Lower lobe of right lung (tissue), 2 donors: Measurements from ENCODE around the gene NKD1. TPM values are rescaled to one million over a fixed set of nuclear protein-coding genes. Genes with fewer than 3 reads are reported as not detected.

Source experiments
- ATAC-seq, 2 donors: fragments of 200-7000 bp; cut with Tn5 transposase; one replicate each; pipeline ENCODE4 v1.9.1; 2020 to 2022; ENCODE audit warnings: mild to moderate bottlenecking in 2 of 2, moderate library complexity in 2 of 2
- DNase-seq: peaks from one replicate; pipeline ENCODE4 v3.0.0-alpha.2; 2020
- H3K27ac ChIP-seq: fragments of 200-600 bp; one replicate; pipeline ENCODE4 v1.8.0; 2022
- H3K27me3 ChIP-seq: fragments of 200-600 bp; one replicate; pipeline ENCODE4 v1.8.0; 2022; ENCODE audit warnings: low read depth
- H3K36me3 ChIP-seq: fragments of 200-600 bp; one replicate; pipeline ENCODE4 v1.8.0; 2022; ENCODE audit warnings: mild to moderate bottlenecking
- H3K4me1 ChIP-seq: fragments of 200-600 bp; one replicate; pipeline ENCODE4 v1.8.0; 2022
- H3K4me3 ChIP-seq: fragments of 200-600 bp; one replicate; pipeline ENCODE4 v1.8.0; 2022; ENCODE audit warnings: mild to moderate bottlenecking
- H3K9me3 ChIP-seq: fragments of 200-600 bp; one replicate; pipeline ENCODE4 v1.8.0; 2022
- CTCF ChIP-seq: fragments of 200-600 bp; IDR thresholded peaks from one replicate; pipeline ENCODE4 v1.8.0; 2022; ENCODE audit warnings: antibody characterized with exemption, mild to moderate bottlenecking
- intact Hi-C: fragments of 100-400 bp; cut with DNase I; formaldehyde crosslinking; loops from one replicate; pipeline ENCODE4 v1.11.0; 2022
- total RNA-seq: library from RNA; stranded (reverse); fragmentation: NEBNext Ultra II Directional; extraction: Animal tissue kit (Norgen Biotek cat#: 25700); gene quantifications from one replicate; pipeline ENCODE4 v1.2.1, GENCODE V29; 2021
- donor health status: DM: no; HTN: yes; CAD: no; lungs with severe emphysema.

The NKD1 gene
- total RNA-seq, 1 donor from 2014 or later: 30.7 TPM

- ATAC-seq: no peak
- no peak overlapping the region for H3K27ac ChIP-seq
- no peak overlapping the region for H3K4me3 ChIP-seq
- no peak for TF ChIP-seq CTCF
- no peaks in the 10 kb centered on the region for H3K27me3 ChIP-seq
- H3K9me3 ChIP-seq: no peaks in the 10 kb centered on the region
- H3K36me3 ChIP-seq: no peaks in the 10 kb centered on the region
- no peaks in the 10 kb centered on the region for H3K4me1 ChIP-seq
- intact Hi-C loops: no loop called here
- DNase-seq: no peak
Observed at GRCh38 chr16:50657241-50657640, 109.0 kb downstream of the NKD1 start.

- Histone ChIP-seq H3K4me3 (no peak overlapping the region), H3K27ac (no peak overlapping the region), H3K36me3 (no peaks in the 10 kb centered on the region), H3K4me1 (peaks cover 1% of the 10 kb centered on the region), H3K27me3 (no peaks in the 10 kb centered on the region), H3K9me3 (no peaks in the 10 kb centered on the region)
- ATAC-seq (no peak), DNase-seq (no peak)
- intact Hi-C loops: no loop called here
- TF ChIP-seq CTCF: no peak
Observed at GRCh38 chr16:50659806-50660205, 111.6 kb downstream of the NKD1 start.

- DNase-seq (no peak), ATAC-seq (no peak)
- intact Hi-C loops: no loop called here
Observed at GRCh38 chr16:50662306-50662940, 114.2 kb downstream of the NKD1 start.

GRCh38 chr16:50664270-50664669 lies 116.1 kb downstream of the NKD1 start:
- no peaks in the 10 kb centered on the region for H3K9me3 ChIP-seq
- intact Hi-C loops: no loop called here
- H3K27me3 ChIP-seq: no peaks in the 10 kb centered on the region
- no peak overlapping the region for H3K4me3 ChIP-seq
- no peaks in the 10 kb centered on the region for H3K36me3 ChIP-seq
- H3K27ac ChIP-seq: no peak overlapping the region
- DNase-seq (no peak), ATAC-seq (no peak)
- peaks cover 15% of the 10 kb centered on the region for H3K4me1 ChIP-seq
- no peak for TF ChIP-seq CTCF

More at GRCh38 chr16:50662306-50662940, 114.2 kb downstream of the NKD1 start:
- Histone ChIP-seq H3K4me3 (no peak overlapping the region), H3K4me1 (peaks cover 7% of the 10 kb centered on the region), H3K27ac (no peak overlapping the region), H3K27me3 (no peaks in the 10 kb centered on the region), H3K9me3 (no peaks in the 10 kb centered on the region), H3K36me3 (no peaks in the 10 kb centered on the region)
- TF ChIP-seq CTCF: no peak

DNA sequence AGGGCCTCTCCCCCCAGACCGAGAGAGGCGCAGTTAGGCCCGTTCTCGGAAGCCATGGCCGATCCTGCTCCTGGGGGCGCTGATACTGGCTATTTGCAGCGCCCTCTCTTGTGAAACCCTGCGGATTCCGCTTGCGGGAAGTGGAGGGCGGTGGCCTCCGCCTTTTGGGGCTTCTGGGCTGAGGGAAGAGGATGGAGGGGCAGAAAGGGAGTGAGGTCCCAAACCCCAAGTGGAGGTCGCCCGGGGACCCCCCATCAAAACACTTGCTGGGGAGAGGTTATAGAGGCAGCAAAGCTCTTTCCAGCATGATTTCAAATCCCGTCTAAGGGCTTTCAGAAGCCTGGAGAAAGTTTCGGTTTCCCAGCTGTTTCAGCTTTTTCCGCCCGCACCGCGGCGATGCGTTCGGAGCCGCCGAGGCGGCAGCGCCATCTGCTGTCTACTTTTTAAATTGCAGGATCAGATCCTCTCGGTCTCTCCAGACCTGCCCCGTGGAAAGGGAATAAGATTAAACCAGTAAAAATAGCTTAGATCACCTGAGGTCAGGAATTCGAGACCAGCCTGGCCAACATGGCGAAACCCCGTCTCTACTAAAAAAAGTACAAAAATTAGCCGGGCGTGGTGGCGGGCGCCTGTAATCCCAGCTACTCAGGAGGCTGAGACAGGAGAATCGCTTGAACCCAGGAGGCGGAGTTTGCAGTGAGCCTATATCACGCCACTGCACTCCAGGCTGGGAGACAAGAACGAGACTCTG lies 117.1 kb downstream of the NKD1 start:
- Histone ChIP-seq H3K27me3 (no peaks in the 10 kb centered on the region), H3K4me3 (peak overlapping the region; percentile 58), H3K27ac (peak overlapping the region; percentile 76), H3K4me1 (peaks cover 15% of the 10 kb centered on the region), H3K9me3 (no peaks in the 10 kb centered on the region), H3K36me3 (no peaks in the 10 kb centered on the region)
- DNase-seq (peak; percentile 83), ATAC-seq (peak; percentile 84 to 87)
- TF ChIP-seq CTCF: peak; percentile 89
- intact Hi-C loops: no loop called here
